SK-N-SH treated with all-trans-retinoic acid at 6 μM for 48 hours (cell line): ENCODE measurements around the gene B4GALT6.

Experiments used
- ATAC-seq: fragments of 200-7000 bp; cut with Tn5 transposase; 3 replicates; pipeline ENCODE4 v1.9.1; 2020; ENCODE audit warnings: mild to moderate bottlenecking, moderate library complexity
- BACH2 ChIP-seq: fragments of 250-450 bp; sonication (Bioruptor Pico); IDR thresholded peaks from 2 replicates; pipeline ENCODE4 v1.9.0; 2021; ENCODE audit warnings: mild to moderate bottlenecking, borderline replicate concordance
- CSDC2 ChIP-seq: fragments of 250-450 bp; sonication (Bioruptor Pico); IDR thresholded peaks from 2 replicates; pipeline ENCODE4 v1.5.0; 2020; ENCODE audit warnings: mild to moderate bottlenecking, moderate library complexity
- ESRRG ChIP-seq: fragments of 250-450 bp; sonication (Bioruptor Pico); IDR thresholded peaks from 2 replicates; pipeline ENCODE4 v1.6.1; 2021; ENCODE audit warnings: mild to moderate bottlenecking
- OSR1 ChIP-seq: fragments of 250-450 bp; sonication (Bioruptor Pico); IDR thresholded peaks from 2 replicates; pipeline ENCODE4 v1.8.0; 2022; ENCODE audit warnings: moderate library complexity, mild to moderate bottlenecking, inconsistent platforms
- PPARA ChIP-seq: fragments of 250-450 bp; sonication (Bioruptor Pico); IDR thresholded peaks from 2 replicates; pipeline ENCODE4 v1.5.0; 2020; ENCODE audit warnings: mild to moderate bottlenecking, borderline replicate concordance
- SNAI2 ChIP-seq: fragments of 250-450 bp; sonication (Bioruptor Pico); IDR thresholded peaks from 2 replicates; pipeline ENCODE4 v1.5.0; 2020; ENCODE audit warnings: mild to moderate bottlenecking, moderate library complexity
- TCF4 ChIP-seq: fragments of 250-450 bp; sonication (Bioruptor Pico); IDR thresholded peaks from 2 replicates; pipeline ENCODE4 v1.8.0; 2021; ENCODE audit warnings: mild to moderate bottlenecking, moderate library complexity, borderline replicate concordance
- TOX ChIP-seq: fragments of 250-450 bp; sonication (Bioruptor Pico); IDR thresholded peaks from 2 replicates; pipeline ENCODE4 v1.8.0; 2021; ENCODE audit warnings: mild to moderate bottlenecking, moderate library complexity, borderline replicate concordance
- ZC3H10 ChIP-seq: fragments of 250-450 bp; sonication (Bioruptor Pico); IDR thresholded peaks from 2 replicates; pipeline ENCODE4 v1.5.1; 2021; ENCODE audit warnings: mild to moderate bottlenecking, moderate library complexity
- ZFP3 ChIP-seq: fragments of 250-450 bp; sonication (Bioruptor Pico); IDR thresholded peaks from 2 replicates; pipeline ENCODE4 v1.5.0; 2020; ENCODE audit warnings: mild to moderate bottlenecking, moderate library complexity
- ZNF565 ChIP-seq: fragments of 450-650 bp; formaldehyde crosslinking; conservative IDR thresholded peaks from 2 replicates; pipeline ENCODE4 v1.5.0; 2020; ENCODE audit warnings: low read depth, mild to moderate bottlenecking, moderate library complexity
- ZNF70 ChIP-seq: fragments of 450-650 bp; formaldehyde crosslinking; IDR thresholded peaks from 2 replicates; pipeline ENCODE4 v1.5.0; 2020; ENCODE audit warnings: mild to moderate bottlenecking, moderate library complexity
- TF ChIP-seq, protein P1 (sequence below): fragments of 250-450 bp; sonication (Bioruptor Pico); IDR thresholded peaks from 2 replicates; pipeline ENCODE4 v1.8.0; 2020; ENCODE audit warnings: mild to moderate bottlenecking, moderate library complexity, borderline replicate concordance
- TF ChIP-seq, protein P2 (sequence below): fragments of 250-450 bp; sonication (Bioruptor Pico); IDR thresholded peaks from 2 replicates; pipeline ENCODE4 v1.5.1; 2021; ENCODE audit warnings: mild to moderate bottlenecking, moderate library complexity
- TF ChIP-seq, protein P3 (sequence below): fragments of 250-450 bp; sonication (Bioruptor Pico); IDR thresholded peaks from 2 replicates; pipeline ENCODE4 v1.5.0; 2020; ENCODE audit warnings: mild to moderate bottlenecking, moderate library complexity
- TF ChIP-seq, protein P4 (sequence below): fragments of 250-450 bp; sonication (Bioruptor Pico); IDR thresholded peaks from 2 replicates; pipeline ENCODE4 v1.8.0; 2021; ENCODE audit warnings: low read depth, mild to moderate bottlenecking, moderate library complexity, borderline replicate concordance
- TF ChIP-seq, protein P5 (sequence below): fragments of 250-450 bp; sonication (Bioruptor Pico); IDR thresholded peaks from 2 replicates; pipeline ENCODE4 v1.5.1; 2020; ENCODE audit warnings: low read depth, mild to moderate bottlenecking, moderate library complexity

B4GALT6 gene

DNA sequence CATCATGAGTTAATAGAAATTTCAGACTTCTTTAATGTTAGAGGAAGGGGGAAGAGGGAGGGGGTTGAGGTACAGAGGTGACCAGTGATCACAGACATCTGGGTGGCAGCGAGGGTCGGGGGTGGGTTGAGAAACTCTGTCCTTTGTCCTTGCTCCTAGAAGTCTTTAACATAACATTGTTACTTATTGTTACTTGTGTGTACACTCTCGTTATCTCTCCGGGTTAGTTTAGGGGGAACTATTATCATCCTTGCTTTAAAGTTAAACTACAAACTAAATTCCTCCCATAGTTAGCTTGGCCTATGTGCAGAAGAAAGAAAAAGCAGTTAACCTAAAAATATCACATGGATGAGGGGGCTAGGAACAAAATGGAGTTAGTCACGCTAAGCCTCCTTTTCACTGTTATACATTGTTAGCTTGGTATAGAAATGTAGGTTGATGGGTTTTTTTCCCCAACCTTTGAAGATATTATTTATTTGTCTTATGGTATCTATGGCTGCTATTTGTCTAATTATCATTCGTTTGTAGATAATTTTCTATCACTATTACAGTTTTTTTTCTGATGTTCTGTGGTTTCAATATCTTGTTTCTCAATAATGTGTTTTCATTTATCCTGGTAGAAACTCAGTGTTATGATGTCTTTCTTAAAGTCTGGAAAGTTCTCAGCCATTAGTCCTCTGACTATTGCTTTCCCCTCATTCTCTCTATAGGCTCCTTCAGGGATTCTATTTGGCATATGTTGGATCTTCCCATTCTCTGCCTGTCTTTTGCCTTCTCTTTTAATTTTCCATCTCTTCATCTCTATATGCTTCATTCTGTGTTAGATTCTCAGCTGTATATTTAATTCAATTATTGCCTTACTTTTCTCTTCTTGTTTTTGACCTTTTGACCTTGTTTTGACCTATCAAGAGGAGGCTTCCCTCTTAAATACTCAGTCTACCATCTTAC, 13.2 kb upstream of the B4GALT6 start:
- no peak for TF ChIP-seq ZFP3 (CRISPR knock-in tag)
- TF ChIP-seq PPARA (CRISPR knock-in tag): no peak
- TF ChIP-seq, protein P1, sequence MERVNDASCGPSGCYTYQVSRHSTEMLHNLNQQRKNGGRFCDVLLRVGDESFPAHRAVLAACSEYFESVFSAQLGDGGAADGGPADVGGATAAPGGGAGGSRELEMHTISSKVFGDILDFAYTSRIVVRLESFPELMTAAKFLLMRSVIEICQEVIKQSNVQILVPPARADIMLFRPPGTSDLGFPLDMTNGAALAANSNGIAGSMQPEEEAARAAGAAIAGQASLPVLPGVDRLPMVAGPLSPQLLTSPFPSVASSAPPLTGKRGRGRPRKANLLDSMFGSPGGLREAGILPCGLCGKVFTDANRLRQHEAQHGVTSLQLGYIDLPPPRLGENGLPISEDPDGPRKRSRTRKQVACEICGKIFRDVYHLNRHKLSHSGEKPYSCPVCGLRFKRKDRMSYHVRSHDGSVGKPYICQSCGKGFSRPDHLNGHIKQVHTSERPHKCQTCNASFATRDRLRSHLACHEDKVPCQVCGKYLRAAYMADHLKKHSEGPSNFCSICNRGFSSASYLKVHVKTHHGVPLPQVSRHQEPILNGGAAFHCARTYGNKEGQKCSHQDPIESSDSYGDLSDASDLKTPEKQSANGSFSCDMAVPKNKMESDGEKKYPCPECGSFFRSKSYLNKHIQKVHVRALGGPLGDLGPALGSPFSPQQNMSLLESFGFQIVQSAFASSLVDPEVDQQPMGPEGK (CRISPR knock-in tag): no peak
- TF ChIP-seq TOX (CRISPR knock-in tag): no peak
- no peak for TF ChIP-seq OSR1
- no peak for TF ChIP-seq ZNF70
- TF ChIP-seq, protein P2, sequence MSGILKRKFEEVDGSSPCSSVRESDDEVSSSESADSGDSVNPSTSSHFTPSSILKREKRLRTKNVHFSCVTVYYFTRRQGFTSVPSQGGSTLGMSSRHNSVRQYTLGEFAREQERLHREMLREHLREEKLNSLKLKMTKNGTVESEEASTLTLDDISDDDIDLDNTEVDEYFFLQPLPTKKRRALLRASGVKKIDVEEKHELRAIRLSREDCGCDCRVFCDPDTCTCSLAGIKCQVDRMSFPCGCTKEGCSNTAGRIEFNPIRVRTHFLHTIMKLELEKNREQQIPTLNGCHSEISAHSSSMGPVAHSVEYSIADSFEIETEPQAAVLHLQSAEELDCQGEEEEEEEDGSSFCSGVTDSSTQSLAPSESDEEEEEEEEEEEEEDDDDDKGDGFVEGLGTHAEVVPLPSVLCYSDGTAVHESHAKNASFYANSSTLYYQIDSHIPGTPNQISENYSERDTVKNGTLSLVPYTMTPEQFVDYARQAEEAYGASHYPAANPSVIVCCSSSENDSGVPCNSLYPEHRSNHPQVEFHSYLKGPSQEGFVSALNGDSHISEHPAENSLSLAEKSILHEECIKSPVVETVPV (CRISPR knock-in tag): no peak
- no peak for TF ChIP-seq ESRRG (CRISPR knock-in tag)
- TF ChIP-seq ZNF565: no peak
- TF ChIP-seq, protein P3, sequence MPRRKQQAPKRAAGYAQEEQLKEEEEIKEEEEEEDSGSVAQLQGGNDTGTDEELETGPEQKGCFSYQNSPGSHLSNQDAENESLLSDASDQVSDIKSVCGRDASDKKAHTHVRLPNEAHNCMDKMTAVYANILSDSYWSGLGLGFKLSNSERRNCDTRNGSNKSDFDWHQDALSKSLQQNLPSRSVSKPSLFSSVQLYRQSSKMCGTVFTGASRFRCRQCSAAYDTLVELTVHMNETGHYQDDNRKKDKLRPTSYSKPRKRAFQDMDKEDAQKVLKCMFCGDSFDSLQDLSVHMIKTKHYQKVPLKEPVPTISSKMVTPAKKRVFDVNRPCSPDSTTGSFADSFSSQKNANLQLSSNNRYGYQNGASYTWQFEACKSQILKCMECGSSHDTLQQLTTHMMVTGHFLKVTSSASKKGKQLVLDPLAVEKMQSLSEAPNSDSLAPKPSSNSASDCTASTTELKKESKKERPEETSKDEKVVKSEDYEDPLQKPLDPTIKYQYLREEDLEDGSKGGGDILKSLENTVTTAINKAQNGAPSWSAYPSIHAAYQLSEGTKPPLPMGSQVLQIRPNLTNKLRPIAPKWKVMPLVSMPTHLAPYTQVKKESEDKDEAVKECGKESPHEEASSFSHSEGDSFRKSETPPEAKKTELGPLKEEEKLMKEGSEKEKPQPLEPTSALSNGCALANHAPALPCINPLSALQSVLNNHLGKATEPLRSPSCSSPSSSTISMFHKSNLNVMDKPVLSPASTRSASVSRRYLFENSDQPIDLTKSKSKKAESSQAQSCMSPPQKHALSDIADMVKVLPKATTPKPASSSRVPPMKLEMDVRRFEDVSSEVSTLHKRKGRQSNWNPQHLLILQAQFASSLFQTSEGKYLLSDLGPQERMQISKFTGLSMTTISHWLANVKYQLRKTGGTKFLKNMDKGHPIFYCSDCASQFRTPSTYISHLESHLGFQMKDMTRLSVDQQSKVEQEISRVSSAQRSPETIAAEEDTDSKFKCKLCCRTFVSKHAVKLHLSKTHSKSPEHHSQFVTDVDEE (CRISPR knock-in tag): no peak
- ATAC-seq: no peak

DNA sequence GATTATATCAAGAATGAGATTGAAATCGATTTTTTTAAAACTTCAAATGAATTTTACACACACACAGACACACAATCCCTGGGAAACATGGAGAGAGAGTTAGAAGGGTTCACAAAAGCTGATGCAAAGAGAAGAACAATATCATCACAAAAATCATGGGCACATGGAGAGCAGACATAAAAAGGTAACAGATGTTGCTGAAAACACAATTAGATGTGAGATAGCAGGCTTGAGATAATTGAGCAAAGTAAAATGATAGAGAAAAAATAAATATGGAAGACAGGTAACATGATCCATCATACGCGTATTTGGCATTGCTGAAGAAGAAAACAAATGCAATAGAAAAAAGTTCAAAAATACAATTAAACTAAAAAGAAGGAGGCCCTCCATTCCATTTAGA, 11.6 kb upstream of the B4GALT6 start:
- peak; percentile 57; the same call in 1 of the 2 replicates for TF ChIP-seq TCF4 (CRISPR knock-in tag)
- no peak for TF ChIP-seq ZC3H10 (CRISPR knock-in tag)
- no peak for ATAC-seq

DNA sequence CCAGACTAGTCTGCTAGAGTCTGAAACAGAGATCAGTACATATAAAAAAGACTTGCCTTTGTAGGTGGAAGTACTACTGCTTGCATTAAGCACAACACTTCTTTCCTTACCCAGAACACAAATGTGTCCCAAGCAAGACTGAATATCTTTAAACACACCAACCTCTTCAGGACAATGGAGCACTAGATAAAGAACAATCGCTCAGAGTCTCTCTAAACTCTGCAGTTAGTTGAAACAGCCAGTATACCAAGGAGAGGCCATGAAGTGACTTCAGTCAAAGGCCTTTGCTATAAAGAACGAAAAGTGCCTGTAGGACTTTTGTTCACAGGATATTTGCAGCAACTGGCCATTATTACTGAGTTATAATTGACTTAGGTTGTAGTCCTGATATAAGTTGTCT, 9.9 kb upstream of the B4GALT6 start:
- no peak for ATAC-seq

More for the DNA sequence above, 9.9 kb upstream of the B4GALT6 start:
- TF ChIP-seq TCF4 (CRISPR knock-in tag): no peak
- no peak for TF ChIP-seq OSR1
- no peak for TF ChIP-seq CSDC2 (CRISPR knock-in tag)
- TF ChIP-seq ESRRG (CRISPR knock-in tag): no peak
- TF ChIP-seq, protein P4, sequence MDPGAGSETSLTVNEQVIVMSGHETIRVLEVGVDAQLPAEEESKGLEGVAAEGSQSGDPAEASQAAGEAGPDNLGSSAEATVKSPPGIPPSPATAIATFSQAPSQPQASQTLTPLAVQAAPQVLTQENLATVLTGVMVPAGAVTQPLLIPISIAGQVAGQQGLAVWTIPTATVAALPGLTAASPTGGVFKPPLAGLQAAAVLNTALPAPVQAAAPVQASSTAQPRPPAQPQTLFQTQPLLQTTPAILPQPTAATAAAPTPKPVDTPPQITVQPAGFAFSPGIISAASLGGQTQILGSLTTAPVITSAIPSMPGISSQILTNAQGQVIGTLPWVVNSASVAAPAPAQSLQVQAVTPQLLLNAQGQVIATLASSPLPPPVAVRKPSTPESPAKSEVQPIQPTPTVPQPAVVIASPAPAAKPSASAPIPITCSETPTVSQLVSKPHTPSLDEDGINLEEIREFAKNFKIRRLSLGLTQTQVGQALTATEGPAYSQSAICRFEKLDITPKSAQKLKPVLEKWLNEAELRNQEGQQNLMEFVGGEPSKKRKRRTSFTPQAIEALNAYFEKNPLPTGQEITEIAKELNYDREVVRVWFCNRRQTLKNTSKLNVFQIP (CRISPR knock-in tag): no peak
- TF ChIP-seq BACH2 (CRISPR knock-in tag): no peak
- TF ChIP-seq, protein P5, sequence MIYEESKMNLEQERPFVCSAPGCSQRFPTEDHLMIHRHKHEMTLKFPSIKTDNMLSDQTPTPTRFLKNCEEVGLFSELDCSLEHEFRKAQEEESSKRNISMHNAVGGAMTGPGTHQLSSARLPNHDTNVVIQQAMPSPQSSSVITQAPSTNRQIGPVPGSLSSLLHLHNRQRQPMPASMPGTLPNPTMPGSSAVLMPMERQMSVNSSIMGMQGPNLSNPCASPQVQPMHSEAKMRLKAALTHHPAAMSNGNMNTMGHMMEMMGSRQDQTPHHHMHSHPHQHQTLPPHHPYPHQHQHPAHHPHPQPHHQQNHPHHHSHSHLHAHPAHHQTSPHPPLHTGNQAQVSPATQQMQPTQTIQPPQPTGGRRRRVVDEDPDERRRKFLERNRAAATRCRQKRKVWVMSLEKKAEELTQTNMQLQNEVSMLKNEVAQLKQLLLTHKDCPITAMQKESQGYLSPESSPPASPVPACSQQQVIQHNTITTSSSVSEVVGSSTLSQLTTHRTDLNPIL (CRISPR knock-in tag): no peak
- TF ChIP-seq SNAI2 (CRISPR knock-in tag): no peak
- TF ChIP-seq, protein P3 (CRISPR knock-in tag): no peak
